Stimulated activated CD4-positive, alpha-beta T cell treated with anti-CD3 and anti-CD28 coated beads, TNF-alpha, amount 100 ng/mL, for 1 hour (primary cell): Measurements from ENCODE around the gene GPI.
"Not testable (repeated sequence)": the region's sequence is repeated elsewhere in the genome, so short reads cannot be mapped to it uniquely, and the experiment has no call there.

Experiments used
- DNase-seq, 3 donors: peaks; one replicate each; pipeline ENCODE4 v3.0.0-alpha.2; 2020; ENCODE audit warnings: low read depth in 3 of 3, low spot score in 1 of 3

Gene GPI

DNA sequence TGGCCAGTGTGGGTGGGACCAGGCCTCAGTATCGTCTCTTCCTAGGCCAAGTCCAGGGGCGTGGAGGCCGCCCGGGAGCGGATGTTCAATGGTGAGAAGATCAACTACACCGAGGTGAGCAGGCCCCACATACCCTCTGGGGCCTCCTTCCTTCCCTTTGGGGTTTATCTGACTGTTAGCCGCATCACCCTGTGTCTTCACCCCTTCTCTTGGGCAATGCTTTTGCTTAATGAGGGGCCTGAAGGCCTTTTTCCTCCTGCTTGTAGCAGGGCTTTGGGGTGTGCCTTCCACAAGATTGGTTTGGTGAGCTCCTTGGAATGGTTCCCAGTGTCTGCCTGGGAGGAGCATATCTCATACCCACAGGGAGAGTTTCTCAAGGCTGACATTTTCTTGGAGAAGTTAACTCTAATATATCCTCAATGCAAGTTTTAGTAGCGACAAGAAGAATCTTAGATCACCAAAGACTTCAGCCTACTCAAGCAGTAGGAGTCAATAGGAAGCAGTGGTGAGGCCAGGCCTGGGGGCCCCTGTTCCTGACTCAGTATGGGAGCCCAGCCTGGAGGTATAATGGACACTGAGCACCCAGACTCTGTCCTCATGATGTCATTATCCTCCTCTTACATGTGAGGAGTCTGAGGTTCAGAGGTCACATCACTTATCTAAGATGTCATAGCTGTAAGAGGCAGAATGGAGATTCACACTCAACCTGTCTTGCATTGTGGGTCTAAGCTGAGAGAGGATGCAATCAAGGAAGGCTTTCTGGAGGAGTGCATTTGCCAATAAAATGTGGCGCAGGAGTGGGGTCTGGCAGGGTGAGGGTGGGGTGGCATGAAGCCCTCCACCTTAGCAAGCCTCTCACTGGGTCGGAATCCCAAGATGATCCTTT is 2.0 kb downstream of the GPI start:
- no peak for DNase-seq

DNA sequence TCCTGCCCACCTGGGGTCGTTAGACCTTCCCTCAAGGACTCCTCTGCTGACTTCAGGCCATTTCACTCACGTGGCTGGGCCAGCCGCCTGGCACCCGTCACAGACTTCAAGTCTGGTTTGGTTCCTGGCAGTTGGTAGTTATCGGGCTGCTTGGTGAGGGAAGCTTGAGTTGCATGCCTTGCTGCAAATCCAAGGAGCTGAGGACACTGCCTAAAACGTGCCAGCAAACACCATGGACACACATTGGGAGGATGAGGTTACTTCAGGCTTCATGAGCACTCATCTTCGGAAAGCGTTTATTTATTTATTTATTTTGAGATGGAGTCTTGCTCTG is 2.6 kb downstream of the GPI start:
- DNase-seq = no peak

DNA sequence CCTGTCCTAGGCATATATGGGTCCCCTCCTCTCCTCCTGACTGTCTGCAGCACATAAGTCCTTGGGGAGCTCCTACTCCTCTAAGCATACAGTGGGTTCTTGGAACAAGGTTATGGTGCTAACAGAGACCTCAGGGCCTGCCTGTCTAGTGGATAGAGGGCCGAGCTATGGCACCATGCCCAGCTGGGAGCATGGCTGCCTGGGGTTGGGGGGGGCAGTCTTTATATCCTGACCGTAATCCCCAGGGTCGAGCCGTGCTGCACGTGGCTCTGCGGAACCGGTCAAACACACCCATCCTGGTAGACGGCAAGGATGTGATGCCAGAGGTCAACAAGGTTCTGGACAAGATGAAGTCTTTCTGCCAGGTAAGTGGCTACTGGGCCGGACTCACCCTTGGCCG is 3.3 kb downstream of the GPI start:
- DNase-seq = no peak

DNA sequence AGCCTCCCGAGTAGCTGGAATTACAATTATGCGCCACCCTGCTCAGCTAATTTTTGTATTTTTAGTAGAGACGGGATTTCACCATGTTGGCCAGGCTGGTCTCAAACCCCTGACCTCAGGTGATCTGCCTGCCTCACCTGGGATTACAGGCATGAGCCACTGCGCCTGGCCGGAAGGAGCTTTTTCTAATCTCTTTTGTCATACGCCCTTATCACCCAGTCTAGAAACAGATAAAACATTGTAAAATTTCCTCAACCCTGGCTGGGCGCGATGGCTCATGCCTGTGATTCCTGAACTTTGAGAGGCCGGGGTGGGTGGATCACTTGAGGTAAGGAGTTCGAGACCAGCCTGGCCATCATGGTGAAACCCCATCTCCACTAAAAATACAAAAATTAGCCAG is 4.2 kb downstream of the GPI start:
- not testable (repeated sequence) for DNase-seq

DNA sequence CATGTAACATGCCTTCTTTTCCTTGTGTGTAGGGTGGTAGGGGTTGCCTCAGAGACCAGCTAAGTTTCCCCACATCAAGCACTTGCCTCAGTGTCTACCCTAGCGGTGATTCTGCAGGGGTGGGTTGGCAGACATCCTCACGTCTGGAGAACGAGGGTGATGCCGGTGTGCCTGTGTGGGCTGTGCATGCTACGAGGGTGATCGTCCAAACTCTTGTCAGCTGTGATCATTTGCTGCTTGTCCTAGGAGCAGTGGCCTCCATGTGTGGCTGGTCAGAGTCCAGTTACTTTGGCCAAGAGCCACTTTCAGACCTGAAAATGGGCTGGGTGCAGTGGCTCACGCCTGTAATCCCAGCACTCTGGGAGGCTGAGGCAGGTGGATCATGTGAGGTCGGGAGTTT is 5.1 kb downstream of the GPI start:
- DNase-seq = no peak

DNA sequence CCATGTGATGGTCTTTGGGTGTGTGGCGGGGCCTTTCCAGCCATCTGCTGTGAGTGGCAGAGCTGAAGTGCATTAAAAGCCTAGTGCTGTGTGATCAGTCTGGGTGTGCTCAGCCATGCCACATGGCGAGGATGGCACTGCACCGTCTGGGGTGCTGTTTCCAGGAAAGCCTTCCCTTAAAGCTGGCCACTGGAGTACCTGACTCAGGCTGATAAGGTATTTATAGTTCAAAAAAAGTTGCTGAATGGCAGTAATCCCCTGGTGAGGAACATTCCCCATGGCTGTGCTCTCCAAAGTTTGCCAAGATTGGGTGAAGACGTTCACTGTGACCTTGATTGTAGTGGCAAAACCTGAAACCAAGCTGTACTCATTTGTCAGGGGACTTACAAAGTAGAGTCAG is 6.0 kb downstream of the GPI start:
- no peak for DNase-seq

GRCh38 chr19:34373601-34374288 is 8.7 kb downstream of the GPI start:
- no peak for DNase-seq

- DNase-seq = no peak
Measured at GRCh38 chr19:34375598-34375997, 10.6 kb downstream of the GPI start.

DNA sequence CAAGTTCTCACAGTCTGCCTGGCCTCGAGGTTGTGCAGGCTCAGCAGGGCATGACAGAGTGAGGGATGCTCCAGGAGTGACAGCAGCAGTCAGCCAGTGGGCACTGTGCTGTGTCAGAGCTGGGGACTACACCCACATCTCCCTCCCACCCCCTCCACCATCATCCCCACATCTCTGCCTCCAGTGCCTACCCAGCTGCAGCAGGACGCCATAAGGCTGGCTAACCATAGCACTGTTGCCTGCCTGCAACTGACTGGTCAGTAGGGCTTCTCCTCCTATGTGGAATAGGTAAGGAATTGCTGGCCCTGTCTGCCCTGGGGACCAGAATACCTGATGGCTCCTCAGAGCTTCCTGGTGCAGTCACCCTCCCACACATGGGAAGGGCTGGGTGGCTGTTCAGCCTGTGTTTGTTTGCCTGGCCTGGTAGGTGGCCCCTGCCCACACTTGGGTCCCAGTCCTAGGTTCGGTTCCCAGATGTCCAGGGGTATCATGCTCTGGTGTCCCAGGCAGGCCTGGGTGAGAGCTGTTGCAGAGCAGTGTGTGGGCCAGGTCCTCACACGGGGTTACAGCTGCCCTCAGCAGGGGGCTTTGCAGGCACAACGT is 15.7 kb downstream of the GPI start:
- DNase-seq = no peak

GRCh38 chr19:34381399-34382251 is 16.6 kb downstream of the GPI start:
- no peak for DNase-seq

GRCh38 chr19:34382471-34382870 is 17.5 kb downstream of the GPI start:
- DNase-seq = no peak

DNA sequence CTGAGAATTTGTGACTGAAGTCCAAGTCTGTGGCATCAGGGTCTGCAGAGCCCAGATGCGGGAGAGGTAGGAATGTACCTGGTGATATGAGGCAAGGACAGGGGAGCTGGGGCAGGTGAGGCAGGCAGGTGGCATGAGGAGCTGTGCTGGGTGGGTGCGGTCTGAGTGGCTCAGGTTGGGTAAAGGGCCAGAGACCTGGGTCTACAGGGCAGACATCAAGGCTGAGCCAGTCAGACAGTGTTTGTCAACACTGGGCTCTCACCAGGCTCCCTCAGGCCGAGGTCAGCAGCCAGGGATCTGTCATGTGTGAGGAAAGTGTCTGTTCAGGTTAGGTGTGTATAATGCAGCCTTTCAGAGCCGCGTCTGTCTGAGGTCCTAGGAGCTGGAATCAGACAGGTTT is 18.6 kb downstream of the GPI start:
- no peak for DNase-seq

- no peak for DNase-seq
Measured at GRCh38 chr19:34386645-34387445, 21.8 kb downstream of the GPI start.

GRCh38 chr19:34387446-34387810 is 22.4 kb downstream of the GPI start:
- DNase-seq = no peak

GRCh38 chr19:34388745-34389144 is 23.7 kb downstream of the GPI start:
- not testable (repeated sequence) for DNase-seq

DNA sequence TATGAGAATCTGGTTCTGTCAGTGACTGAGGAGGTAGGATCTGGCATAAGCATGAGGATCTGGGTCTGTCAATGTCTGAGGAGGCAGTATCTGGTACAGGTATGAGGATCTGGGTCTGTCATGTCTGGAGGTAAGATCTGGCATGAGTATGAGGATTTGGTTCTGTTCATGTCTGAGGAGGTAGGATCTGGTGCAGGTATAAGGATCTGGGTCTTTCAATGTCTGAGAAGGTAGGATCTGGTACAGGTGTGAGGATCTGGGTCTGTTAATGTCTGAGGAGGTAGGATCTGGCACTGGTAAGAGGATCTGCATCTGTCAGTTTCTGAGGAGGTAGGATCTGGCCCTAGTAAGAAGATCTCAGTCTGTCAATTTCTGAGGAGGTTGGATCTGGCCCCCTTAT is 26.8 kb downstream of the GPI start:
- DNase-seq = no peak

DNA sequence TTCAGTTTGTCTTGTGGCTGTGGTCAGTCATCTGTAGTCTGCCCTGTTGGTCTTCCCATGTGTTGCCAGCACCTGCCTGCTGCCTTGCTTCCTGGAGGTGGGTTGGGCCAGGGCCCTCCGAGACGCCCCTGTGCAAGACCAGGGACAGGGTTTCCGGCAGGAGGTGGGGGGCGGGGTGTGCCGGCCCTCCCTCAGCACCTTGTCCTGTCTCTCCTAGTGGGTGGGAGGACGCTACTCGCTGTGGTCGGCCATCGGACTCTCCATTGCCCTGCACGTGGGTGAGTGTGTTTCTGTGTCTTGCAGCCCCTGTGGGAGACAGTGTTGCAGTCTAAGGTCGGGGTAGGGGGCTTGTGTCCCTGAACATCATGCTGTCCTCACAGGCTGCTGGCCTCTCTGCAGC is 28.0 kb downstream of the GPI start:
- no peak for DNase-seq

DNA sequence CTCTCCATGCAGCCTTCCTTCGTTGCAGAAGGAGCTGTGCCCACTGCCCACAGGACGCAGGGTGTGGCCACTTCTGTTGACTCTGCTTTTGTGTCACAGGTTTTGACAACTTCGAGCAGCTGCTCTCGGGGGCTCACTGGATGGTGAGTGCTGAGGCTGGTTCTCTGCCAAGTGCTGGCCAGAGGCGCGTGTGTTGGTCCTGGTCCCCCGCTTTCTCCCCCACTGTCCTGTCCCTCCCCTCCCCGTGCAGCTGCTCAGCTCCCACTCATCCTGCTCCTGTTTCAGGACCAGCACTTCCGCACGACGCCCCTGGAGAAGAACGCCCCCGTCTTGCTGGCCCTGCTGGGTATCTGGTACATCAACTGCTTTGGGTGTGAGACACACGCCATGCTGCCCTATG is 28.6 kb downstream of the GPI start:
- DNase-seq = no peak

DNA sequence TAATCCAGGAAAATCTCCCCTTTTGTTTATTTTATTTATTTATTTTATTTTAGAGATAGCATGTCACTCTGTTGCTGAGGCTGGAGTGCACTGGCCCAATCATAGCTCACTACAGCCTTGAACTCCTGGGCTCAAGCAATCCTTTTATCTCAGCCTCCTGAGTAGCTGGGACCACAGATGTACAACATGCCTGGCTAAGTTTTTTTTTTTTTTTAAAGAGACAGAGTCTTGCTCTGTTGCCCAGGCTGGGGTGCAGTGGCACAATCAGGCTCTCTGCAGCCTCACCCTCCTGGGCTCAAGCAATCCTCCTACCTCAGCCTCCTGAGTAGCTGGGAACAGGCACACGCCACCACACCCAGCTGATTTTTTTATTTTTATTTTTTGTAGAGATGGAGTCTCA is 32.9 kb downstream of the GPI start:
- DNase-seq = no peak

DNA sequence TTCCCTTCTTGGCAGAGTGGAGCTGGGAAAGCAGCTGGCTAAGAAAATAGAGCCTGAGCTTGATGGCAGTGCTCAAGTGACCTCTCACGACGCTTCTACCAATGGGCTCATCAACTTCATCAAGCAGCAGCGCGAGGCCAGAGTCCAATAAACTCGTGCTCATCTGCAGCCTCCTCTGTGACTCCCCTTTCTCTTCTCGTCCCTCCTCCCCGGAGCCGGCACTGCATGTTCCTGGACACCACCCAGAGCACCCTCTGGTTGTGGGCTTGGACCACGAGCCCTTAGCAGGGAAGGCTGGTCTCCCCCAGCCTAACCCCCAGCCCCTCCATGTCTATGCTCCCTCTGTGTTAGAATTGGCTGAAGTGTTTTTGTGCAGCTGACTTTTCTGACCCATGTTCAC is 34.9 kb downstream of the GPI start:
- no peak for DNase-seq

DNA sequence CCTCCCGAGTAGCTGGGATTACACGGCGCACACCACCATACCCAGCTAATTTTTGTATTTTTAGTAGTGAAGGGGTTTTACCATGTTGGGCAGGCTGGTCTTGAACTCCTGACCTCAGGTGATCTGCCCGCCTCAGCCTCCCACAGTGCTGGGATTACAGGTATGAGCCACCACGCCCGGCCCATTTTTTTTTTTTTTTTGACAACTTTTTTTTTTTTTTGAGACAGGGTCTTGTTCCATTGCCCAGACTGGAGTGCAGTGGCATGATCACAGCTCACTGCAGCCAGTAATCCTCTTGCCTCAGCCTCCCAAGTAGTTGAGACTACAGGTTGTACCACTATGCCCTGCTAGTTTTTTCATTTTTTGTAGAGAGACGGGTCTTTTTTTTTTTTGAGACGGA is 35.8 kb downstream of the GPI start:
- DNase-seq = not testable (repeated sequence)
